Osteoblast (primary cell): ENCODE measurements around the gene TMEM94. TPM values are rescaled to one million over a fixed set of nuclear protein-coding genes. Genes with fewer than 3 reads are reported as not detected.

ENCODE experiments used
- DNase-seq: peaks from one replicate; pipeline ENCODE4 v3.0.0; 2011; ENCODE audit warnings: low spot score, mixed read lengths; ENCODE audit not compliant: insufficient read length; ENCODE audit errors: missing footprints
- H2AFZ ChIP-seq: 2 replicates; pipeline ENCODE4 v1.6.0; 2011; ENCODE audit warnings: mild to moderate bottlenecking, low read length
- H3K27ac ChIP-seq: 2 replicates; pipeline ENCODE4 v1.5.1; 2011; ENCODE audit warnings: mild to moderate bottlenecking, low read depth, low read length, moderate library complexity
- H3K27me3 ChIP-seq: 2 replicates; pipeline ENCODE4 v1.6.0; 2012; ENCODE audit warnings: mild to moderate bottlenecking, control low read depth, inconsistent platforms, low read length, moderate library complexity; ENCODE audit not compliant: insufficient read depth
- H3K36me3 ChIP-seq: 2 replicates; pipeline ENCODE4 v1.5.1; 2011; ENCODE audit warnings: mild to moderate bottlenecking, low read length, control low read depth, moderate library complexity; ENCODE audit not compliant: insufficient read depth
- H3K4me1 ChIP-seq: 2 replicates; pipeline ENCODE4 v1.5.1; 2011; ENCODE audit warnings: mild to moderate bottlenecking, low read length, control low read depth, moderate library complexity; ENCODE audit not compliant: insufficient read depth
- H3K4me2 ChIP-seq: 2 replicates; pipeline ENCODE4 v1.6.0; 2011; ENCODE audit warnings: mild to moderate bottlenecking, low read length; ENCODE audit not compliant: insufficient read depth
- H3K4me3 ChIP-seq: fragments of 200-600 bp; sonication (generic); 3 replicates; pipeline ENCODE4 v1.5.1; 2012; ENCODE audit warnings: mild to moderate bottlenecking, low read length, inconsistent platforms; ENCODE audit not compliant: insufficient read depth
- H3K79me2 ChIP-seq: 2 replicates; pipeline ENCODE4 v1.6.0; 2012; ENCODE audit warnings: mild to moderate bottlenecking, low read length, control low read depth, inconsistent platforms; ENCODE audit not compliant: insufficient read depth
- H3K9me3 ChIP-seq: 2 replicates; pipeline ENCODE4 v1.5.1; 2011; ENCODE audit warnings: low read depth, low read length, control low read depth
- H4K20me1 ChIP-seq: 2 replicates; pipeline ENCODE4 v1.6.0; 2012; ENCODE audit warnings: mild to moderate bottlenecking, low read length, control low read depth; ENCODE audit not compliant: insufficient read depth
- CTCF ChIP-seq: IDR thresholded peaks from 2 replicates; pipeline ENCODE4 v1.5.1; 2011; ENCODE audit warnings: mild to moderate bottlenecking, low read depth, low read length, moderate library complexity; ENCODE audit errors: extremely low read depth
- total RNA-seq: library from RNA; depleted of rRNA; stranded (reverse); fragments of >200 nt; gene quantifications from 2 replicates; pipeline ENCODE4 v1.2.3, GENCODE V29; 2012

Gene TMEM94
- total RNA-seq, 1 donor: 38.0 TPM

DNA sequence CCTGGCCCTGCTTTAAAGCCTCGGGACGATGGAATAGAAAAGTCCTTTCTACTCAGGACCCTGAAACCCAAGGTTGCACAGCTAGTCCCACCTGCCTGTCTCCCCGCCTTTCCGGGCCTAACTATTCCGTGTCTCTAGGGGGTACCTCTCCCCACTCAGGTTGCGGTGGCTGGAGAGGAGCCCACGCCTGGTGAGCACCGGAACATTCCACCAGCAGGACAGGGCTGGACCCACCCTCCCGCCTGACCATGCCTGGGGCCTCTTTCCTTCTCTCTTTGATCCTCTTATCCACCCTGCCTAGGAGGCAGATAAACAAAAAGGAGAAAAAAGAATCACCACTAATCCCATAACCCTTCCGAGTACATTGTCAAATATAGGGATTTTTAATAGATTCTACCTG is 79.9 kb downstream of the TMEM94 start:
- peaks cover 3% of the 10 kb centered on the region for H3K27me3 ChIP-seq
- H3K4me3 ChIP-seq: no peak overlapping the region
- H3K79me2 ChIP-seq: no peaks in the 10 kb centered on the region
- H3K9me3 ChIP-seq: no peaks in the 10 kb centered on the region
- no peaks in the 10 kb centered on the region for H3K4me1 ChIP-seq
- H2AFZ ChIP-seq: no peak overlapping the region
- DNase-seq: no peak
- H4K20me1 ChIP-seq: no peaks in the 10 kb centered on the region
- no peaks in the 10 kb centered on the region for H3K36me3 ChIP-seq
- no peak overlapping the region for H3K4me2 ChIP-seq
- TF ChIP-seq CTCF: no peak
- H3K27ac ChIP-seq: no peak overlapping the region

DNA sequence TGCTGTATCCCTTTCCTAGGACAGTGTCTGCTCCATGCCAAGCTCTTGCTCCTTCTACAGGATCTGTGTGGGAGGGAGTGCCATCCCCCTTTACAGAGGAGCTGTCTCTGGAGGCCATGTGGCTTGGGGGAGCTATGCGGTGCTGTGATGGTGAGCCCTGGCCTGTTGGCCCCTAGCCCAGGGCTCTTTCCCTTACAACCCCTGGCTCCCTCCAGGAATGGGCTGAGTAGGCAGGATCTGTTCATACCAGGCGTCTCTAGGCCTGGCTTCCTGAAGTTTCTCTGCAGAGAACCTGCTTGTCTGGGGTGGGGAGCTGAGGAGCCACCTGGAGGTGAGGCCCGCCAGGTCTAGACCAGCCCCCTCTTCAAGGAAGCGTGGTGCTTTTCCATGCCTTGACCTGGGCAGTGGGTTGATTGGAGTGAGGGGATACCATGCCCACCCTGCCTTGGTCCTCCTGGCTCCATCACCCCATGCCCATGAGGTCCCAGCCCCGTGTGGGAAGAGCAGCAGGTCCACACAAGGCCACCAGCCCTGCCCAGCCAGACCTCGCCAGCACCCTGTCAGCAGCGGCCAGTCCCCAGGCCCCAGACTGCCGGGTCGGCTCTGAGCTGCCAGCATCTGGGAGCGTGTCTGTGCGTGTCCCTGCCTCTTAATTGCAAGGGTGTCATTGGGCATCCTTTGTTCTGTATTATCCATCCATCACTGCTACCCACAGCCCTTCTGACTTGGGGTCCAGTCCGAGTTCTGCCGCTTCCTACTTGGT is 83.7 kb downstream of the TMEM94 start:
- Histone ChIP-seq H3K9me3 (no peaks in the 10 kb centered on the region), H3K79me2 (no peaks in the 10 kb centered on the region)
- no peak for DNase-seq

GRCh38 chr17:75540923-75541503 is 84.6 kb downstream of the TMEM94 start:
- DNase-seq: no peak
- Histone ChIP-seq H3K4me2 (no peak overlapping the region), H3K36me3 (no peaks in the 10 kb centered on the region), H4K20me1 (no peaks in the 10 kb centered on the region), H3K27me3 (peaks cover 12% of the 10 kb centered on the region), H3K79me2 (no peaks in the 10 kb centered on the region), H3K27ac (no peak overlapping the region), H3K9me3 (no peaks in the 10 kb centered on the region), H2AFZ (no peak overlapping the region), H3K4me1 (no peaks in the 10 kb centered on the region), H3K4me3 (no peak overlapping the region)
- TF ChIP-seq CTCF: no peak

More for the DNA sequence above, 83.7 kb downstream of the TMEM94 start:
- no peak overlapping the region for H2AFZ ChIP-seq
- H3K4me2 ChIP-seq: no peak overlapping the region
- H3K27ac ChIP-seq: no peak overlapping the region
- H3K27me3 ChIP-seq: peaks cover 6% of the 10 kb centered on the region
- no peak overlapping the region for H3K4me3 ChIP-seq
- no peaks in the 10 kb centered on the region for H3K36me3 ChIP-seq
- no peak for TF ChIP-seq CTCF
- H4K20me1 ChIP-seq: no peaks in the 10 kb centered on the region
- H3K4me1 ChIP-seq: no peaks in the 10 kb centered on the region

- Histone ChIP-seq H3K36me3 (no peaks in the 10 kb centered on the region), H3K79me2 (no peaks in the 10 kb centered on the region), H2AFZ (no peak overlapping the region), H3K27ac (no peak overlapping the region), H3K4me3 (no peak overlapping the region), H3K4me1 (no peaks in the 10 kb centered on the region), H4K20me1 (no peaks in the 10 kb centered on the region), H3K9me3 (no peaks in the 10 kb centered on the region), H3K27me3 (peaks cover 12% of the 10 kb centered on the region), H3K4me2 (no peak overlapping the region)
- no peak for DNase-seq
- no peak for TF ChIP-seq CTCF
Measured at GRCh38 chr17:75542229-75542628, 85.8 kb downstream of the TMEM94 start.
